ENCODE measurements around the gene FKBP1A. TPM values are rescaled to one million over a fixed set of nuclear protein-coding genes. Genes with fewer than 3 reads are reported as not detected.
"Not testable (repeated sequence)": the region's sequence is repeated elsewhere in the genome, so short reads cannot be mapped to it uniquely, and the experiment has no call there.

Gene FKBP1A
- total RNA-seq, 2 donors from 2014 or later, result 178 to 294 TPM

GRCh38 chr20:1399678-1400366, 7.0 kb upstream of the FKBP1A start:
- H3K27ac Mint-ChIP-seq; H3K36me3 Mint-ChIP-seq (ENCODE audit: low read depth); H3K27me3 Mint-ChIP-seq; H3K4me3 Mint-ChIP-seq; H3K4me1 Mint-ChIP-seq; ATAC-seq (replicated peaks); H3K9me3 Mint-ChIP-seq: not testable (repeated sequence)

- not testable (repeated sequence) for ATAC-seq (replicated peaks); H3K4me1 Mint-ChIP-seq; H3K4me3 Mint-ChIP-seq; H3K27ac Mint-ChIP-seq; H3K36me3 Mint-ChIP-seq (ENCODE audit: low read depth); H3K9me3 Mint-ChIP-seq; H3K27me3 Mint-ChIP-seq
Observed at GRCh38 chr20:1398185-1398584, 5.3 kb upstream of the FKBP1A start.

- Mint-ChIP-seq H3K27me3 (no peaks in the 10 kb centered on the region), H3K4me1 (peaks cover 6% of the 10 kb centered on the region), H3K9me3 (peaks cover 5% of the 10 kb centered on the region), H3K4me3 (no peak overlapping the region), H3K36me3 (ENCODE audit: low read depth) (no peaks in the 10 kb centered on the region), H3K27ac (no peak overlapping the region)
- no peak for ATAC-seq (replicated peaks)
Observed at GRCh38 chr20:1397710-1398109, 4.9 kb upstream of the FKBP1A start.

GRCh38 chr20:1396702-1397101, 3.8 kb upstream of the FKBP1A start:
- Mint-ChIP-seq H3K4me1 (peaks cover 9% of the 10 kb centered on the region), H3K4me3 (no peak overlapping the region), H3K27me3 (no peaks in the 10 kb centered on the region), H3K36me3 (ENCODE audit: low read depth) (peaks cover 5% of the 10 kb centered on the region), H3K27ac (no peak overlapping the region), H3K9me3 (no peaks in the 10 kb centered on the region)
- ATAC-seq (replicated peaks), result no peak

GRCh38 chr20:1396264-1396663, 3.4 kb upstream of the FKBP1A start:
- ATAC-seq (replicated peaks), result no peak
- no peaks in the 10 kb centered on the region for H3K27me3 Mint-ChIP-seq
- no peaks in the 10 kb centered on the region for H3K9me3 Mint-ChIP-seq
- H3K36me3 Mint-ChIP-seq (ENCODE audit: low read depth), result peaks cover 10% of the 10 kb centered on the region
- H3K4me3 Mint-ChIP-seq, result no peak overlapping the region
- H3K4me1 Mint-ChIP-seq, result peaks cover 13% of the 10 kb centered on the region
- no peak overlapping the region for H3K27ac Mint-ChIP-seq

- Mint-ChIP-seq H3K9me3 (no peaks in the 10 kb centered on the region), H3K27me3 (no peaks in the 10 kb centered on the region), H3K4me3 (no peak overlapping the region), H3K36me3 (ENCODE audit: low read depth) (peaks cover 25% of the 10 kb centered on the region), H3K27ac (no peak overlapping the region), H3K4me1 (peaks cover 29% of the 10 kb centered on the region)
- no peak for ATAC-seq (replicated peaks)
Observed at GRCh38 chr20:1394686-1395085, 1.8 kb upstream of the FKBP1A start.

GRCh38 chr20:1393507-1393882, 641 bp upstream of the FKBP1A start:
- ATAC-seq (replicated peaks), result no peak
- H3K4me3 Mint-ChIP-seq, result peak overlapping the region; percentile 79
- no peaks in the 10 kb centered on the region for H3K9me3 Mint-ChIP-seq
- H3K27ac Mint-ChIP-seq, result peak overlapping the region; percentile 87
- H3K36me3 Mint-ChIP-seq (ENCODE audit: low read depth), result peaks cover 36% of the 10 kb centered on the region
- no peaks in the 10 kb centered on the region for H3K27me3 Mint-ChIP-seq
- H3K4me1 Mint-ChIP-seq, result peaks cover 38% of the 10 kb centered on the region

- Mint-ChIP-seq H3K4me3 (peak overlapping the region; percentile 79), H3K27me3 (no peaks in the 10 kb centered on the region), H3K9me3 (no peaks in the 10 kb centered on the region), H3K36me3 (ENCODE audit: low read depth) (peaks cover 48% of the 10 kb centered on the region), H3K27ac (peak overlapping the region; percentile 82), H3K4me1 (peaks cover 46% of the 10 kb centered on the region)
- ATAC-seq (replicated peaks), result peak; percentile 25
Observed at GRCh38 chr20:1392443-1392692, 486 bp downstream of the FKBP1A start.

- Mint-ChIP-seq H3K27ac (peak overlapping the region; percentile 82), H3K4me3 (peak overlapping the region; percentile 79), H3K4me1 (peaks cover 46% of the 10 kb centered on the region), H3K27me3 (no peaks in the 10 kb centered on the region), H3K9me3 (no peaks in the 10 kb centered on the region), H3K36me3 (ENCODE audit: low read depth) (peaks cover 53% of the 10 kb centered on the region)
- ATAC-seq (replicated peaks), result peak; percentile 26
Observed at GRCh38 chr20:1391640-1392442, 1.0 kb downstream of the FKBP1A start.

GRCh38 chr20:1390581-1391403, 2.1 kb downstream of the FKBP1A start:
- Mint-ChIP-seq H3K36me3 (ENCODE audit: low read depth) (peaks cover 63% of the 10 kb centered on the region), H3K4me1 (peaks cover 55% of the 10 kb centered on the region), H3K4me3 (peak overlapping the region; percentile 79), H3K27ac (peak overlapping the region; percentile 82), H3K9me3 (no peaks in the 10 kb centered on the region), H3K27me3 (no peaks in the 10 kb centered on the region)
- peak; percentile 49 for ATAC-seq (replicated peaks)

GRCh38 chr20:1389703-1390580, 2.9 kb downstream of the FKBP1A start:
- no peak for ATAC-seq (replicated peaks)
- peak overlapping the region; percentile 82 for H3K27ac Mint-ChIP-seq
- H3K36me3 Mint-ChIP-seq (ENCODE audit: low read depth), result peaks cover 71% of the 10 kb centered on the region
- H3K4me3 Mint-ChIP-seq, result peak overlapping the region; percentile 79
- H3K27me3 Mint-ChIP-seq, result no peaks in the 10 kb centered on the region
- H3K4me1 Mint-ChIP-seq, result peaks cover 61% of the 10 kb centered on the region
- no peaks in the 10 kb centered on the region for H3K9me3 Mint-ChIP-seq

- H3K36me3 Mint-ChIP-seq (ENCODE audit: low read depth), result peaks cover 81% of the 10 kb centered on the region
- no peaks in the 10 kb centered on the region for H3K9me3 Mint-ChIP-seq
- H3K27ac Mint-ChIP-seq, result peak overlapping the region; percentile 82
- no peak for ATAC-seq (replicated peaks)
- no peaks in the 10 kb centered on the region for H3K27me3 Mint-ChIP-seq
- peak overlapping the region; percentile 79 for H3K4me3 Mint-ChIP-seq
- H3K4me1 Mint-ChIP-seq, result peaks cover 58% of the 10 kb centered on the region
Observed at GRCh38 chr20:1388741-1389483, 3.9 kb downstream of the FKBP1A start.

GRCh38 chr20:1388253-1388652, 4.6 kb downstream of the FKBP1A start:
- Mint-ChIP-seq H3K9me3 (no peaks in the 10 kb centered on the region), H3K4me3 (peak overlapping the region; percentile 79), H3K27ac (peak overlapping the region; percentile 82), H3K27me3 (no peaks in the 10 kb centered on the region), H3K36me3 (ENCODE audit: low read depth) (peaks cover 88% of the 10 kb centered on the region), H3K4me1 (peaks cover 56% of the 10 kb centered on the region)
- ATAC-seq (replicated peaks), result no peak

Measured in activated T-helper 17 cell treated with anti-CD3 and anti-CD28 coated beads, Interleukin-2, amount 50 U/mL, for 72 hours (primary cell).